Effector CD4-positive, alpha-beta T cell (primary cell): ENCODE measurements around the gene KIF3A.

Experiments
- DNase-seq: peaks from one replicate; pipeline ENCODE4 v3.0.0-alpha.2; 2020

Gene KIF3A

GRCh38 chr5:132675936-132676689 is 61.2 kb downstream of the KIF3A start:
- no peak for DNase-seq

DNA sequence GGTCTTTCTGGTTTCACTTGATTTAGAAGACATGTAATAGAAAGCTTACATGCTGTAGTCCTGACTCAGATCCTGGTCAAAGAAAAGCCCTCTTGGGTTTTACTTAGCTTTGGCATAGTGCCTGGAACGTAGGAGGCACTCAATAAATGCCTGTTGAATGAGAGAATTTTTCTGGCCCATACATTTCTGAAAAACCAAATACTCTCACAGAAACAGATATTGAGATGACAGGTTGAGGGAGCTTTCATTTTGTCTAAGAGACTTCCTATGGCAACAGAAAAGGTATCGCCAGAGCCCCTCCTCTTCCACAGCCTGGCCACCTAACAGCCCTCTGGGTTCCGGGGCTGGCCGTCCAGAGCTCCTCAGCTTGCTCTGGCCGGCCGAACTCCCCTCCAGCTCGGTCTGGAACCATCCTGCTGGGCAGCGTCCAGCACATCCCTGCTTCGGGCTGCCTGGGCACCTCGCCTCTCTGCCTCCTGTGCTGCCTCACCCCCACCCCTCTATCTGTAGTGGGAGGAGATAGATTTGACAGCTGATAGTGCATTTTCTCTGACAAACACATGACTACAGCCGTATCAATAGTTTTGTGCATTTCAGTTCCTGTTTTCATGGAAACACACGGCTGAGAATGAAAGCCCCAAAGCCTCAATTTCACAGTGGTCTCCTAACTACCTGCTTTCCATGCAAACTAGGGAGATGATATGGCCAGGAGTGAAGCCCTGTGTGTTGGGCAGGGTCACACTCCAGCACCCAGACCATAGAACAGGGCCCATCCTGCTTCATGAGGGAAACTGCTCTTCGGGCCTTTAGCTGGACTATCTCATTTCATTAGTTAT is 62.5 kb downstream of the KIF3A start:
- DNase-seq = no peak

- DNase-seq = no peak
Measured at GRCh38 chr5:132673939-132674630, 63.3 kb downstream of the KIF3A start, which contains the start of gene IL4. Gene IL4, plus strand, starts transcription at chr5:132673989. Its CDS starts 62 bp downstream, at chr5:132674051.

DNA sequence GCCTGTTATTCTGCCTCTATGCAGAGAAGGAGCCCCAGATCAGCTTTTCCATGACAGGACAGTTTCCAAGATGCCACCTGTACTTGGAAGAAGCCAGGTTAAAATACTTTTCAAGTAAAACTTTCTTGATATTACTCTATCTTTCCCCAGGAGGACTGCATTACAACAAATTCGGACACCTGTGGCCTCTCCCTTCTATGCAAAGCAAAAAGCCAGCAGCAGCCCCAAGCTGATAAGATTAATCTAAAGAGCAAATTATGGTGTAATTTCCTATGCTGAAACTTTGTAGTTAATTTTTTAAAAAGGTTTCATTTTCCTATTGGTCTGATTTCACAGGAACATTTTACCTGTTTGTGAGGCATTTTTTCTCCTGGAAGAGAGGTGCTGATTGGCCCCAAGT is 63.9 kb downstream of the KIF3A start:
- no peak for DNase-seq

DNA sequence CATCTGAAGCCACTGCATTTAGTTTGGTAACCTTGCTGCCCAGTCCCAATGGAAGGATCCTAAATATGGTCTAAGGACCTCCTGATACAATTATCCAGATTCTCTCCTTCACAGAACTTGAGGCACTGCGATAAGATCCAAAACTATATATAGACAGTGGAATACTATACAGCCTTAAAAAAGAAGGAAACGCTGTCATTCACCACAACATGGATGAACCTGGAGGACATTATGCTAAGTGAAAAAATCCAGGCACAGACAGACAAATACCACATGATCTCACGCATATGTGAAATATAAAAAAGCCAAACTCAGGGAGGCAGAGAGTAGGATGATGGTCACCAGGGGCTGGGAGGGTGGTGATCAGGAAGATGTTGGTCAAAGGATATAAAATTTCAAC is 66.3 kb downstream of the KIF3A start:
- no peak for DNase-seq

DNA sequence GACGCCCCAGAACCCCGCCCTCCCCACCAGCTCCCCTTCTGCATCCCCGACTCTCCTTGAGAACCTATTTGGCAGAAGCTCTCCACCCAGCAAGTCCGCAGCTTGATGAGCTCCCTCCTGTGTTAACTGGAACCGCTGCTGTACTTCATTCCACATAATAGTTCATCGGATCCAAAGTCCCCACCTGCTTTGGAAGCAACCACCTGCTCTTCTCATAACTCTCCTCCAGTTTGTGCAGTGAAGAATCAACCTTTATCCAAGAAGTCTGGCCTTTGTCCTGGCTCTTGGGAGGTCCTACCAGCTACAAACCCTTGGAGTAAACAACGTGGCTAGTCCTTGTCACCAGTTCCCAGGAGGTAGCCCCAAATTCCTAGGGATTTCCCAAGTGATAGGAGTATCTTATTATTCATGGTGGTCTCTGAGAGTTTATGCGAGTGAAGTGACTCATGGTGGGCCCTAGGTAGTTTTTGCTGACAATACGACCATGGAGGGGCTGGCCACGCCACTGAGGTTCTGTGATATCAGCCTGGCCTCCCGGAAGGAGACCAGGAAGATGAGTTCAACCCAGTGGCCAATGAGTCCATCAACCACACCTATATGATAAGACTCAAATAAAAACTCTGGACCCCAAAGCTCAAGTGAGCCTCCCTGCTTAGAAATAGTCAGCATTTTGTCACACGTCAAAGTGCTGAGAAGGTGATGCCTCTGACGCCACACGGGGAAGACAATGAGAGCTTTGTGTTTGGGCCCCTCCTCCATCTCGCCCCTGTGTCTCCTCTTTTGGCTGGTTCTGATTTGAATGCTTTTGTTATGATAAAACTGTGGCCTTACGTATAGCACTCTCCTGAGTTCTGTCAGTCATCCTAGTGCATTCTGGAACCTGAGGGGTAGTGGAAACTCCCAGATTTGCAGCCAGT is 67.1 kb downstream of the KIF3A start:
- no peak for DNase-seq

- no peak for DNase-seq
Measured at GRCh38 chr5:132669455-132669820, 67.9 kb downstream of the KIF3A start.

DNA sequence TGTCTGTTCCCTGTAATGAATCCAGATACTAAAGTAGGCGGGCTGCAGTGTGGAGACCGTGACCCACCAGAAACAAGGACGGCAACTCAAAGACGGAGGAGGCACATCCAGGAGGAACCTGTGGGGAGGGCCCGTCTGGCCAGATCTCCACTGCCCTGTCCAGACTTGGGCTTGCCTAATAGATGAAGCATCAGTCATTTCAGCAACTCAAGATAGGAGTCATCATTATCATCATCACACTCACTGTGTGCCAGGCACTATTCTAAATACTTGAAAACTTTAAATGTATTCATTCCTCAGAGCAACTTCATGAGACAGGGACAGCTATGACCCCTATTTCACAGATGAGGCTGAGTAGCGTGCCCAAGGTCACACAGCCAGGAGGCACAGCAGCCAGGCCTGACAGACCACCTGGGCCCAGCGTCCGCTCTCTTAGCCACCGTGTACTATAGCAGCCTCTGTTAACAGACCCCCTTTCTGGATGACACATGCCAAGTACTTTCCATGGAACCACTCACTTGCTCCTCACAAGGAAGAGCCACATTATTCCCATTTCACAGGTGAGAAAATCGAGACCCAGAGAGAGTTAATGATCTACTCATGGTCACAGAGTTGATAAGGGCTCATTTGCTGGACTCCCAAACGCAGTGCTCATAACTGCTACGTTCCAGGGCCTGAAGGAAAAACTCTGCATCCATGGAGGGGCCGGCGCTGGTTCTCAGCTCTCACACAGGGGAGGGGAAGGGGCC is 68.5 kb downstream of the KIF3A start:
- DNase-seq = no peak

- DNase-seq = no peak
Measured at GRCh38 chr5:132667761-132668705, 69.3 kb downstream of the KIF3A start.

GRCh38 chr5:132667309-132667708 is 70.0 kb downstream of the KIF3A start:
- no peak for DNase-seq

DNA sequence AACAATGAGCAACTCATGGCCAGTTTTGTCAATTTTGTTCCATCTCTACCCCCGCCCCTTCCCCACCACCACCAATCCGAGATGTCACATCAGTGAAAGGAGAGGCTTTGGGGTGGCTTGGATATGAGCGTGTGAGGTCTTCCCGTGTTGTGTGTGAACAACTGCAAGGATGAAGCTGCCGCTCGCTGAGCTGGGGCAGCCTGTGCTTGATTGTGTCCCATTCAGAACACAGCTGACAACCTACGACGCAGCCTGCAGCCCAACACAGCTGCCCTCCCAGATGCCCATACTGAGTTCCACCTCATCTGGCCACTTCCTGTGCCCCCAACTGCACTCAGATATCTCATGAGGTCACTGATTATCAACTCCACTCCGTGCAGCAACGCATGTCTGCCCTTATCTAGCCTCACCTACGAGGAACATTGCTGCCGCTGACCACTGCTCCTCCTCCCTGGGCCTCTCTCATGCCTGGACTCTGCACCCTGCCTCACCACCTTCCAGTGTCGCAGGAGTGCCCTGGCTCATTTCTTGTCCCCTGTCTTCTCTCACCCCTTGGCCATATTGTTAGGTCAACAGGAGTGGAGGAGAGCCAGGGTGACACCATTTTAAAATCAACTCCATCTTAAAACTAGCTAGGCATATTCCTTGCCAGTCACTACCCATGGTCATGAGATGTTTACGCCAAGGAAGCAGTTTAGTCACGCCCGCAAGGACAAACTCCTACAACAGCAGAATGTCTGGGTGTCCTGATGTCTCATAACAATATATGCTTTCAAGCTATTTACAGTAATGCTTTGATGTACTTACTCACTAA is 70.8 kb downstream of the KIF3A start:
- no peak for DNase-seq

DNA sequence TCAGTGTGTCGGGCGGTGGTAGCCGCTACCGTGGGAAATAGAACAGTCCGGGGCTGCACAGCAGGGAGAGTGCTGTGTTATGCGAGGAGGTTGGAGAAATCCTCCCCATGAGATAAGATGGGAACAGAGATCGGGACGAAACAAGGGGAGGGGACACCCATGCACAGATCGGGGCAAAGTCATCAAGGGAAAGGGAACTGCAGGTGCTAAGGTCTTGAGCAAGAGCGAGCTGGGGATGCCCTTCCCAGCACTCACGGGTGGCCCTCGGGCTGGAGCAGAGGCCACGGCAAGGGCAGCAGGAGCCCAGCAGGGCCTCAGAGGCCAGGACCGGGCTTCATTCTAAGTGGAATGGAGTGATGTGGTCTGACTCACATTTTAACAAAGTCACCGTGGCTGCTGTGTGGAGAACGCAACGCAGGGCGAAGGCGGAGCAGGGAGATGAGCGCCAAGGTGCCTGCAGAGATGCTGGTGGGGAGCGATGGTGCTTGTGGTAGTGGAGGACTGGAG is 71.7 kb downstream of the KIF3A start:
- no peak for DNase-seq

DNA sequence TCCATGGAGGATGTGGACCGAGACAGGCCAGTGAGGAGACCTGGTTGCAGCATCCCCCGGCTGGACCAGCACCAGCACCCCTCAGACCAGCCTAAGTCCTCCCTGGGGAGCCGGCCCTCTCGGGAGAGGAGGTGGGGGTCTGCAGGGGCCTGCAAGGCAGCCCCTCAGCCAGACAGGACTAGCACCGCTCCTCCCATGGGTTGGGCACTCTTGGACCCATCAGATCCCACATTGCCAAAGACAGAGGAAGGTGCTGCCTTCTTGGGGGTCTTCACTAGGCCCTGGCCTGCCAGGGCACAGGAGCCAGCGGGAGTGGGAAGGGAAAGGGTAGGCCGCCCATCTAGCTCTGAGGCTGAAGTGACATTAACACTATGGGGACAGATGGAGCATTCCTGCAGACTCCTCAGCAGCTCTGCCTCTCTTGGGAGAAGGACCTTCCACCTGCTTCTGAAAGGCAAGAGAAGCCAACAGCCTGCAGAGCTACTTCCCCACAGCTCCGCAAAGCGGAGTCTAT is 72.6 kb downstream of the KIF3A start:
- DNase-seq = no peak

GRCh38 chr5:132663771-132664695 is 73.3 kb downstream of the KIF3A start:
- no peak for DNase-seq

DNA sequence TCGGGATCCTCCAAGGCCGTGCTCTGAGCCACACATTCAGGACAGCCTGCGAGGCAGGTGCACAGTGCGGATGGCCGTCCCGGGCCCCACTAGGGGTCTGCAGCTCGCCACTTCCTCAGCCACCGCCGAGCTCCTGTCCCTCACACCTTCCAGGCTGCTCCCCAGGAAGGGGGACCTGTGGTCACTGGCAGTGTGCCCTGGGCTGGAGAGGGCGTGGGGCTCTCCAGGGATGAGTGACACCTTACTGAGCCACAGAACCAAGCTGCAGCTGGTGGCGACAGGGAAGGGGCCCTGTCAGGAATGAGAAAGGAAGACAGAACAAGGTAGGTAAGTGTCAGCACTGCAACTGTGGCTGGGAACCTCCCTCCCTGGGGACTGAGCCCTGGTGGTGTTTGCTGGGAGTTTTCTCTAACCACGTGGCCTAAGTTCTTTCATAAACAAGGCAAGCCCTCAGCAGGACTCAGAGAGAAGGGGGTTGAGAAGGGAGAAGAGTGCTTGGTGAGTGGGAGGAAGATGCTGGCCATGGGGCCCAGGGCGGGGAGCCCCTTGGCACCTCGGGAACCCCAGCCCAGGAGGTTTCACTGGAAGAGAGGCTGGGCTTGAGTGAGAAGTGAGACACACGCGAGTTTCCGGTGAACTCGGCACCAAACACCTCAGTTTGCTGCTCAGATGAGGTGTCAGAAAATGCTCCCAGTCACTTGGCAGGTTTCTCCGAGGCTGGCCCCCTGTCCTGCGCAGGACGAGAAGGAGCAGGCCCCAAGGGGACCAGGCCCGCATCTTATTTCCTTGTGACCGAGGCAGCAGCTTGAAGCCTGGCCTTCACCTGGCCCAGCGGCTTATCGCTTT is 74.2 kb downstream of the KIF3A start:
- DNase-seq = no peak

DNA sequence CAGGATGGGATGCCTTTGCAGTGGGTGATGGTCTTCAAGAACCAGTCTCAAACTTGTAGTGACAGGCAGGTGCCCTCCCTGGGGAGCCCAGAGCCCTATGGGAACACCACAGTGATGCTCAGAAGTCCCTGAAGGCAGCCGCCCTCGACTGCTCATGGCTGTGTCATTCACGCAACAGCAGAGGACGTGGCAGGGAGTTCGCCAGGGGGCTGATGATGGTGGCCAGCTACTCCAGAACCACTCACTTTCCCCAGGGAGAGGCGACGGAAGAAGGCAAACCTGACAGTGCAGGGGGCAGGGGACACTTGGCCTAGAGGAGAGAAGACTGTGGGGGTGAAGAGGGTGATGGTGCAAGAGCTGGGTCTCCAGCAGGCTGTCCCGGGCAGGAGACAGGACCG is 75.3 kb downstream of the KIF3A start:
- DNase-seq = no peak
